B cell (primary cell): ENCODE results near the gene PDE11A.

Experiments used
- EZH2 ChIP-seq: IDR thresholded peaks from 2 replicates; pipeline ENCODE4 v1.6.1; 2012; ENCODE audit warnings: borderline replicate concordance, low read depth, mild to moderate bottlenecking, moderate library complexity, low read length; ENCODE audit not compliant: insufficient read depth, poor library complexity, severe bottlenecking
- TF ChIP-seq, protein P1 (sequence below): fragments of 200-600 bp; IDR thresholded peaks from one replicate; pipeline ENCODE4 v1.8.0; 2022; ENCODE audit warnings: antibody characterized with exemption, mild to moderate bottlenecking

DNA sequence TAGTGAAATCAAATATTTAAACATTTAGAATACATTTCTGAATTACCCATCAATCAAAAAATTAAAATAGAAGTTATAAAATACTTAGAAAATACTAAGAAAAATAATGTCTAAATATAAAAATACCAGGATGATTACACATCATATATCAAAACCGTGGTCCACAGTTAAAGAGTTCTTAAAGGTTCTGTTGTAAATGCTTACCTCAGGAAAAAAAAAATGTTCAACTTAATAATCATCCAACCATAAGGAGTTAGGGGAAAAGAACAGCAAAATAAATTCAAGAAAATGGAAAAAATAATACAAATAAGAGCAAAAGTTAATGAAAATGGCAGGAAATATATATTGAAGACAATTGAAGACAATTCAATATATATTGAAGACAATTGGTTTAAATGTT lies 43.2 kb downstream of the PDE11A start:
- TF ChIP-seq, protein P1, sequence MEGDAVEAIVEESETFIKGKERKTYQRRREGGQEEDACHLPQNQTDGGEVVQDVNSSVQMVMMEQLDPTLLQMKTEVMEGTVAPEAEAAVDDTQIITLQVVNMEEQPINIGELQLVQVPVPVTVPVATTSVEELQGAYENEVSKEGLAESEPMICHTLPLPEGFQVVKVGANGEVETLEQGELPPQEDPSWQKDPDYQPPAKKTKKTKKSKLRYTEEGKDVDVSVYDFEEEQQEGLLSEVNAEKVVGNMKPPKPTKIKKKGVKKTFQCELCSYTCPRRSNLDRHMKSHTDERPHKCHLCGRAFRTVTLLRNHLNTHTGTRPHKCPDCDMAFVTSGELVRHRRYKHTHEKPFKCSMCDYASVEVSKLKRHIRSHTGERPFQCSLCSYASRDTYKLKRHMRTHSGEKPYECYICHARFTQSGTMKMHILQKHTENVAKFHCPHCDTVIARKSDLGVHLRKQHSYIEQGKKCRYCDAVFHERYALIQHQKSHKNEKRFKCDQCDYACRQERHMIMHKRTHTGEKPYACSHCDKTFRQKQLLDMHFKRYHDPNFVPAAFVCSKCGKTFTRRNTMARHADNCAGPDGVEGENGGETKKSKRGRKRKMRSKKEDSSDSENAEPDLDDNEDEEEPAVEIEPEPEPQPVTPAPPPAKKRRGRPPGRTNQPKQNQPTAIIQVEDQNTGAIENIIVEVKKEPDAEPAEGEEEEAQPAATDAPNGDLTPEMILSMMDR = no peak
- no peak for TF ChIP-seq EZH2
